ENCODE data around the gene PHF10. TPM values are rescaled to one million over a fixed set of nuclear protein-coding genes. Genes with fewer than 3 reads are reported as not detected.

PHF10 gene
- total RNA-seq, 1 donor from 2014 or later: 16.6 TPM

GRCh38 chr6:169720207-169720855, 4.0 kb downstream of the PHF10 start:
- DNase-seq (ENCODE audit: low spot score in 2 of 2): no peak
- intact Hi-C loops (cut with DNase I): no loop called here
- peaks cover 4 to 12% of the 10 kb centered on the region in 2 donors for H3K4me1 ChIP-seq
- TF ChIP-seq CTCF (IDR thresholded peaks at IDR 0.05): no peak
- no peak overlapping the region for H3K27ac ChIP-seq
- H3K27me3 ChIP-seq: no peaks in the 10 kb centered on the region
- no peak overlapping the region for H3K4me3 ChIP-seq
- H3K9me3 ChIP-seq: no peaks in the 10 kb centered on the region
- H3K36me3 ChIP-seq: peaks cover 14 to 17% of the 10 kb centered on the region in 2 donors

DNA sequence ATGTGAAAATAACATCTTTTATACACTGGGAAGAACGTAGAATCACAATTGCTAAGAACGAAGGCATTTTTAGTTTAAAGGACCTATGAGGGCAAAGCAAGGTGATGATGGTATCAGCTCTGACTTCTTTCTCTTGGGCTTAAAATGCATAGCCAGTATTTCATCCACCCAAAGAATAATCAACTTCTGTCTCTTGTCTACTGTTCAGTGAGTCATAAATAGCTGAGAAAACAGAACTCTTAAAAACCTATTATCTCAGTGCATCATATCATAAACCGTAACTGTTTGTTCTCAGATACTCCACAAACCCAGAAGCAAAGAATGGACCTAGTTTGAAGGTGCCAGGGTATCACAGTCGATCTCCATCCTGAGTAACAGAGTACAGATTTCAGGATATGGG, 5.2 kb downstream of the PHF10 start:
- intact Hi-C loops (cut with DNase I): no loop called here
- no peak for DNase-seq (ENCODE audit: low spot score in 2 of 2)
- H3K36me3 ChIP-seq: peaks cover 26 to 29% of the 10 kb centered on the region in 2 donors
- H3K27me3 ChIP-seq: no peaks in the 10 kb centered on the region
- no peak overlapping the region for H3K27ac ChIP-seq
- no peak for TF ChIP-seq CTCF (IDR thresholded peaks at IDR 0.05)
- peaks cover 4 to 12% of the 10 kb centered on the region in 2 donors for H3K4me1 ChIP-seq
- H3K4me3 ChIP-seq: no peak overlapping the region
- no peaks in the 10 kb centered on the region for H3K9me3 ChIP-seq

DNA sequence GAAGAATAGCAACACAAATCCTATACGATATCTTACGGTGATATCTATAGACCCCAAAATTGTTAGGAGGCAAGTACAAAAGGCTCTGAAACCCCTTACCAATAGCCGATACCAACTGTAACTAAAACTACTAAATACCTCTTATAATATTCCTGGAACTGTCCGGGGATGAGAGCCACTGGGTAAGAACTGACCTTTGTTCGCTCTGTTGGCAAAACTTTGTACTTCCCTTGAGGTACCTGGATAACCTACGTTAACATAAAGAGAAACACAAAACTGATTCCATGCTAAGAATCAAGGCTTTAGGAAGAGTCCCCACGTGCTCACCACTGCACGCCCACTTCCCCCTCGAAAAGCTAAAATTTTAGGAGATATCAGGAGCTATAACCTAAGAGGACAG, 9.7 kb downstream of the PHF10 start:
- Histone ChIP-seq H3K27me3 (no peaks in the 10 kb centered on the region), H3K36me3 (peaks cover 52 to 64% of the 10 kb centered on the region in 2 donors), H3K27ac (no peak overlapping the region), H3K4me3 (no peak overlapping the region), H3K4me1 (no peaks in the 10 kb centered on the region), H3K9me3 (no peaks in the 10 kb centered on the region)
- intact Hi-C loops (cut with DNase I): no loop called here
- no peak for TF ChIP-seq CTCF (IDR thresholded peaks at IDR 0.05)
- DNase-seq (ENCODE audit: low spot score in 2 of 2): no peak

- intact Hi-C loops (cut with DNase I): no loop called here
- H3K4me1 ChIP-seq: no peaks in the 10 kb centered on the region
- no peak overlapping the region for H3K4me3 ChIP-seq
- peaks cover 52 to 67% of the 10 kb centered on the region in 2 donors for H3K36me3 ChIP-seq
- no peaks in the 10 kb centered on the region for H3K27me3 ChIP-seq
- TF ChIP-seq CTCF (IDR thresholded peaks at IDR 0.05): no peak
- no peak overlapping the region for H3K27ac ChIP-seq
- DNase-seq (ENCODE audit: low spot score in 2 of 2): no peak
- no peaks in the 10 kb centered on the region for H3K9me3 ChIP-seq
These were observed 10.1 kb downstream of the PHF10 start for GRCh38 chr6:169714178-169714577.

GRCh38 chr6:169710009-169710408, 14.3 kb downstream of the PHF10 start:
- Histone ChIP-seq H3K27me3 (no peaks in the 10 kb centered on the region), H3K4me1 (no peaks in the 10 kb centered on the region), H3K9me3 (no peaks in the 10 kb centered on the region), H3K27ac (no peak overlapping the region), H3K4me3 (no peak overlapping the region), H3K36me3 (peaks cover 35 to 49% of the 10 kb centered on the region in 2 donors)
- intact Hi-C loops (cut with DNase I): no loop called here
- TF ChIP-seq CTCF (IDR thresholded peaks at IDR 0.05): no peak
- DNase-seq (ENCODE audit: low spot score in 2 of 2): no peak

DNA sequence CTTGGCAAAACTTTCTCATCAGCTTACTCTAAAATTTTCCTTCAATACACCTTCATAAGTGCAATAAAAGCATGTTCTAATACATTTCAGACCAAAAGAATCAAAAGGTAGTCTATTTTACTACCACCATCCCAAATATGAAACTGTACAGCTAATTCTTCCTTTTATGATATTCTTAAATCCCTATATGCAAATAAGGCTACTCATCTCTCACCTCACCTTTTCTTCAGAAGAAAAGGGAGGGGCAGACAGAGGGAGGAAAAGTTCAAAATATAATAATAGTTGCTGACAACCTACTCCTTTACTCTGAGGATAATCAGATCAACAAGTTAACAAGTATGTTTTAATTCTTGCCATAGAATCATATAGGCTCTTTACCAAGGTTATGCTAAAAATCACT, 15.0 kb downstream of the PHF10 start:
- DNase-seq (ENCODE audit: low spot score in 2 of 2): no peak
- Histone ChIP-seq H3K36me3 (peaks cover 27 to 42% of the 10 kb centered on the region in 2 donors), H3K27ac (no peak overlapping the region), H3K9me3 (no peaks in the 10 kb centered on the region), H3K27me3 (no peaks in the 10 kb centered on the region), H3K4me3 (no peak overlapping the region), H3K4me1 (peaks cover 0 to under 1% of the 10 kb centered on the region in 2 donors)
- TF ChIP-seq CTCF (IDR thresholded peaks at IDR 0.05): no peak
- intact Hi-C loops (cut with DNase I): no loop called here

All from ascending aorta (tissue), 2 donors.